GM12878 (cell line): Measurements from ENCODE around the gene TKTL1. TPM values are rescaled to one million over a fixed set of nuclear protein-coding genes. Genes with fewer than 3 reads are reported as not detected.

Experiments used
- ATAC-seq: fragments of 200-7000 bp; cut with Tn5 transposase; 3 replicates; pipeline ENCODE4 v1.9.1; 2020; ENCODE audit warnings: mild to moderate bottlenecking, moderate library complexity
- BruUV-seq: library from RNA; stranded (reverse); fragments of 400-500 nt; replicated peaks from 2 replicates; lab custom pipeline; 2021; lab: Mats Ljungman, UMichigan
- CTCF ChIA-PET: fragments of 300-600 bp; sonication (Branson Sonifier 250); formaldehyde crosslinking; extraction: SDS; loops from one replicate; lab custom pipeline; 2021; ENCODE audit warnings: inconsistent platforms; lab: Yijun Ruan, JAX
- POLR2A ChIA-PET: fragments of 350-600 bp; formaldehyde crosslinking; extraction: SDS; loops from one replicate; lab custom pipeline; 2021; ENCODE audit warnings: inconsistent platforms; lab: Charles Lee
- RAD21 ChIA-PET: fragments of 300-600 bp; sonication (Branson Sonifier 250); formaldehyde crosslinking; loops from one replicate; lab custom pipeline; 2023; ENCODE audit warnings: antibody characterized with exemption; ENCODE audit not compliant: unreplicated experiment; lab: Charles Lee
- SMC1A ChIA-PET: fragments of 300-600 bp; sonication (Branson Sonifier 250); formaldehyde crosslinking; loops from one replicate; lab custom pipeline; 2023; ENCODE audit not compliant: unreplicated experiment, uncharacterized antibody; lab: Charles Lee
- DNase-seq: peaks from one replicate; pipeline ENCODE4 v3.0.0-alpha.2; 2011; ENCODE audit warnings: low read depth, low spot score
- FAIRE-seq: peaks from 3 replicates; lab custom pipeline; 2011; peaks lifted over from hg19 to GRCh38; lab: Jason Lieb, UNC
- H2AFZ ChIP-seq: 2 replicates; pipeline ENCODE4 v1.6.0; 2011; ENCODE audit warnings: low read depth, low read length, control low read depth; ENCODE audit not compliant: control insufficient read depth
- H3K27ac ChIP-seq: 2 replicates; pipeline ENCODE4 v1.5.1; 2011; ENCODE audit warnings: control low read depth; ENCODE audit not compliant: control insufficient read depth, insufficient read depth
- H3K27me3 ChIP-seq, 2 experiments: replicated peaks in 1 of 2; 2 replicates each; pipeline versions ENCODE4 v1.6.0 to v1.6.1; 2011; ENCODE audit warnings: low read length in 1 of 2; ENCODE audit not compliant: control insufficient read depth in 2 of 2, insufficient read depth in 2 of 2
- H3K36me3 ChIP-seq, 2 experiments: 2 replicates each; pipeline ENCODE4 v1.5.1; 2011; ENCODE audit warnings: low read length in 1 of 2; ENCODE audit not compliant: control insufficient read depth in 2 of 2, insufficient read depth in 2 of 2
- H3K4me1 ChIP-seq: 2 replicates; pipeline ENCODE4 v1.6.1; 2011; ENCODE audit warnings: mild to moderate bottlenecking, low read length, moderate library complexity, mixed read lengths; ENCODE audit not compliant: control insufficient read depth, insufficient read depth
- H3K4me2 ChIP-seq: 2 replicates; pipeline ENCODE4 v1.6.0; 2011; ENCODE audit warnings: control low read depth; ENCODE audit not compliant: control insufficient read depth, insufficient read depth
- H3K4me3 ChIP-seq: fragments of 200-600 bp; sonication (generic); 2 replicates; pipeline ENCODE4 v1.5.1; 2016
- H3K79me2 ChIP-seq: 2 replicates; pipeline ENCODE4 v1.6.0; 2011; ENCODE audit warnings: low read length; ENCODE audit not compliant: control insufficient read depth, insufficient read depth
- H3K9ac ChIP-seq: 2 replicates; pipeline ENCODE4 v1.8.0; 2011; ENCODE audit warnings: low read length, control low read depth, mixed read lengths; ENCODE audit not compliant: control insufficient read depth, insufficient read depth
- H3K9me3 ChIP-seq: replicated peaks from 3 replicates; pipeline ENCODE4 v1.5.1; 2011; ENCODE audit warnings: mild to moderate bottlenecking, low read length; ENCODE audit not compliant: control insufficient read depth, insufficient read depth
- H4K20me1 ChIP-seq: 2 replicates; pipeline ENCODE4 v1.6.0; 2011; ENCODE audit not compliant: control insufficient read depth, insufficient read depth
- BMI1 ChIP-seq: fragments of 450-650 bp; IDR thresholded peaks from 2 replicates; pipeline ENCODE4 v1.6.1; 2016; ENCODE audit warnings: mild to moderate bottlenecking, moderate library complexity, borderline replicate concordance
- ETV6 ChIP-seq, 2 experiments: fragments of 450-650 bp in 1 of 2; IDR thresholded peaks in 1 of 2; conservative IDR thresholded peaks in 1 of 2; 2 replicates each; pipeline ENCODE4 v1.6.1; 2014; ENCODE audit warnings: antibody characterized with exemption in 1 of 2, borderline replicate concordance in 1 of 2, low read depth in 1 of 2, mild to moderate bottlenecking in 1 of 2, moderate library complexity in 1 of 2
- FOXK2 ChIP-seq: fragments of 450-650 bp; IDR thresholded peaks from 2 replicates; pipeline ENCODE4 v1.6.1; 2017; ENCODE audit warnings: mild to moderate bottlenecking, moderate library complexity
- JUNB ChIP-seq: IDR thresholded peaks from 2 replicates; pipeline ENCODE4 v1.6.1; 2016; ENCODE audit warnings: antibody characterized with exemption, mild to moderate bottlenecking
- NFXL1 ChIP-seq: fragments of 450-650 bp; IDR thresholded peaks from 2 replicates; pipeline ENCODE4 v1.6.1; 2017; ENCODE audit warnings: antibody characterized with exemption, mild to moderate bottlenecking, borderline replicate concordance
- NFYB ChIP-seq: IDR thresholded peaks from 2 replicates; pipeline ENCODE4 v1.6.1; 2011; ENCODE audit warnings: low read depth, mild to moderate bottlenecking, low read length, improper control_type of control experiment, moderate library complexity; ENCODE audit not compliant: insufficient read depth
- NKRF ChIP-seq: fragments of 450-650 bp; conservative IDR thresholded peaks from 2 replicates; pipeline ENCODE4 v1.6.1; 2017; ENCODE audit warnings: mild to moderate bottlenecking, moderate library complexity
- NR2F1 ChIP-seq: fragments of 450-650 bp; conservative IDR thresholded peaks from 2 replicates; pipeline ENCODE4 v1.6.1; 2017; ENCODE audit warnings: mild to moderate bottlenecking
- RUNX3 ChIP-seq: IDR thresholded peaks from 2 replicates; pipeline ENCODE4 v1.6.1; 2012; ENCODE audit warnings: low read length, inconsistent platforms
- SMARCA5 ChIP-seq: fragments of 450-650 bp; IDR thresholded peaks from 2 replicates; pipeline ENCODE4 v1.6.1; 2017; ENCODE audit warnings: mild to moderate bottlenecking
- ZBED1 ChIP-seq: IDR thresholded peaks from 2 replicates; pipeline ENCODE4 v1.6.1; 2016; ENCODE audit warnings: borderline replicate concordance
- ZNF217 ChIP-seq: fragments of 450-650 bp; IDR thresholded peaks from 2 replicates; pipeline ENCODE4 v1.6.1; 2017; ENCODE audit warnings: antibody characterized with exemption, mild to moderate bottlenecking
- ZNF24 ChIP-seq: fragments of 450-650 bp; IDR thresholded peaks from 2 replicates; pipeline ENCODE4 v1.6.1; 2017; ENCODE audit warnings: antibody characterized with exemption, mild to moderate bottlenecking
- ZNF274 ChIP-seq: IDR thresholded peaks from one replicate; pipeline ENCODE4 v1.8.0; 2011; ENCODE audit not compliant: insufficient read length, insufficient read depth
- WGBS: methylation state at CpG from one replicate; pipeline ENCODE4 v1.1.6; 2016; ENCODE audit warnings: low lambda C conversion rate; ENCODE audit not compliant: insufficient replicate concordance, insufficient coverage; ENCODE audit errors: missing lambda C conversion rate; 5-methylcytosine and 5-hydroxymethylcytosine counted together
- in situ Hi-C: fragments of 300-500 bp; cut with MboI; formaldehyde crosslinking; loops from 9 replicates; pipeline ENCODE4 v1.14.3; 2018; ENCODE audit warnings: mixed read lengths
- intact Hi-C: fragments of 100-400 bp; cut with micrococcal nuclease; formaldehyde crosslinking; loops from one replicate; pipeline ENCODE4 v1.14.2; 2022; ENCODE audit not compliant: unreplicated experiment
- polyA plus RNA-seq, 11 experiments: library from polyadenylated mRNA; depleted of rRNA in 4 of 11; unstranded in 6 of 11; stranded (reverse) in 5 of 11; fragments of >200 nt; fragmentation: Nextera tagmentation in 4 of 11; fragmentation: Illumina TruSeq in 1 of 11; extraction: Ambion mirVana in 4 of 11; extraction: Trizol in 1 of 11; gene quantifications; 1 replicate in 1 of 11; 2 replicates in 10 of 11; pipeline versions ENCODE4 v1.2.1 to v1.2.3, GENCODE V29; 2011 to 2016; ENCODE audit warnings: inconsistent platforms in 2 of 11, missing spikeins in 2 of 11, low read depth in 1 of 11
- total RNA-seq, 4 experiments: library from RNA; depleted of rRNA in 3 of 4; stranded (reverse); fragments of >200 nt in 3 of 4; fragmentation: Illumina TruSeq in 1 of 4; extraction: Trizol in 1 of 4; gene quantifications; 2 replicates each; pipeline versions ENCODE4 v1.2.1 to v1.2.3, GENCODE V29; 2013 to 2021

The TKTL1 gene
- total and polyA plus RNA-seq, 10 of the 15 experiments (the other 5 are each of a cell fraction or from before 2014, with no cell fraction given): 0.01 to 0.07 TPM; not detected in 8

GRCh38 chrX:154312116-154312515 lies 16.5 kb downstream of the TKTL1 start (continued):
- no peak for TF ChIP-seq BMI1

- RAD21 ChIA-PET: no interaction called here
- Histone ChIP-seq H3K36me3 (no peaks in the 10 kb centered on the region), H3K27me3 (no peaks in the 10 kb centered on the region), H3K27ac (no peak overlapping the region), H3K4me3 (no peak overlapping the region), H3K79me2 (no peaks in the 10 kb centered on the region), H3K9me3 (no peaks in the 10 kb centered on the region; the same call in 2 of the 3 replicates), H3K9ac (no peak overlapping the region), H3K4me1 (peaks cover 7% of the 10 kb centered on the region; the same call in 1 of the 2 replicates), H2AFZ (no peak overlapping the region), H3K4me2 (no peak overlapping the region), H4K20me1 (no peaks in the 10 kb centered on the region)
- in situ Hi-C loops (loop anchor here (25.0 kb wide), 1 partner anchor 176 kb away; the partner anchor contains the start of gene OPN1LW), intact Hi-C loops (no loop called here)
- FAIRE-seq: no peak
- BruUV-seq: no TSS peak
- SMC1A ChIA-PET: interaction anchor here (0.8 to 1.1 kb wide), 2 partner anchors 9 to 15 kb away, joined by 3 to 4 read pairs; no protein-coding TSS in a partner anchor
- CTCF ChIA-PET: no interaction called here
- POLR2A ChIA-PET: interaction anchor here (0.6 kb wide), 1 partner anchor 300 kb away, joined by 3 read pairs; no protein-coding TSS in a partner anchor
- no peak for DNase-seq
- ATAC-seq: peak; percentile 65
- WGBS: 31% methylated on average over 5 of the region's 5 CpGs
- TF ChIP-seq NFYB: peak; percentile 55
- peak; percentile 69 for TF ChIP-seq NR2F1
- peak; percentile 76 for TF ChIP-seq RUNX3
- TF ChIP-seq ZBED1: no peak
- peak; percentile 51; the same call in 1 of the 2 replicates for TF ChIP-seq JUNB
These were observed 17.6 kb downstream of the TKTL1 start for GRCh38 chrX:154313147-154313546.

GRCh38 chrX:154315416-154315815 lies 19.8 kb downstream of the TKTL1 start:
- no peaks in the 10 kb centered on the region for H4K20me1 ChIP-seq
- no peak for ATAC-seq
- SMC1A ChIA-PET: no interaction called here
- POLR2A ChIA-PET: no interaction called here
- H2AFZ ChIP-seq: no peak overlapping the region
- no TSS peak for BruUV-seq
- H3K9me3 ChIP-seq: no peaks in the 10 kb centered on the region; the same call in 2 of the 3 replicates
- H3K27ac ChIP-seq: no peak overlapping the region
- CTCF ChIA-PET: no interaction called here
- no peaks in the 10 kb centered on the region for H3K36me3 ChIP-seq
- no peaks in the 10 kb centered on the region for H3K27me3 ChIP-seq
- intact Hi-C loops: no loop called here
- H3K4me1 ChIP-seq: peaks cover 7% of the 10 kb centered on the region; the same call in 1 of the 2 replicates
- H3K4me3 ChIP-seq: no peak overlapping the region
- 31% methylated on average over 3 of the region's 3 CpGs for WGBS
- RAD21 ChIA-PET: no interaction called here
- H3K79me2 ChIP-seq: no peaks in the 10 kb centered on the region
- H3K4me2 ChIP-seq: no peak overlapping the region
- in situ Hi-C loops: loop anchor here (25.0 kb wide), 1 partner anchor 178 kb away; the partner anchor contains the start of gene OPN1LW
- DNase-seq: no peak
- H3K9ac ChIP-seq: no peak overlapping the region
- FAIRE-seq: no peak
- TF ChIP-seq NFXL1: no peak
- TF ChIP-seq NKRF: no peak
- TF ChIP-seq SMARCA5: no peak
- no peak for TF ChIP-seq ETV6 (conservative IDR thresholded peaks at IDR 0.05 in 1 of 2, IDR thresholded peaks at IDR 0.05 in 1 of 2; ENCODE audit: borderline replicate concordance in 1 of 2, low read depth in 1 of 2)
- TF ChIP-seq FOXK2: no peak
- no peak for TF ChIP-seq ZNF217
- TF ChIP-seq ZNF24: no peak
- no peak for TF ChIP-seq ZNF274
